IPS-18a (cell line): Measurements from ENCODE around the gene NPY5R.

ENCODE experiments used
- H3K27ac ChIP-seq: one replicate; pipeline ENCODE4 v1.5.1; 2013; ENCODE audit warnings: low read length
- H3K27me3 ChIP-seq: one replicate; pipeline ENCODE4 v1.6.1; 2013; ENCODE audit warnings: mild to moderate bottlenecking, low read length; ENCODE audit not compliant: control insufficient read depth, insufficient read depth
- H3K36me3 ChIP-seq: one replicate; pipeline ENCODE4 v1.6.1; 2013; ENCODE audit warnings: low read depth, low read length; ENCODE audit not compliant: control insufficient read depth
- H3K4me1 ChIP-seq: one replicate; pipeline ENCODE4 v1.6.1; 2013; ENCODE audit warnings: low read depth, low read length; ENCODE audit not compliant: control insufficient read depth
- H3K4me3 ChIP-seq: one replicate; pipeline ENCODE4 v1.5.1; 2013; ENCODE audit warnings: low read length
- H3K9ac ChIP-seq: one replicate; pipeline ENCODE4 v1.6.1; 2013; ENCODE audit warnings: mild to moderate bottlenecking, low read length, moderate library complexity
- H3K9me3 ChIP-seq: one replicate; pipeline ENCODE4 v1.6.1; 2013; ENCODE audit warnings: low read depth, low read length; ENCODE audit not compliant: control insufficient read depth

The NPY5R gene

DNA sequence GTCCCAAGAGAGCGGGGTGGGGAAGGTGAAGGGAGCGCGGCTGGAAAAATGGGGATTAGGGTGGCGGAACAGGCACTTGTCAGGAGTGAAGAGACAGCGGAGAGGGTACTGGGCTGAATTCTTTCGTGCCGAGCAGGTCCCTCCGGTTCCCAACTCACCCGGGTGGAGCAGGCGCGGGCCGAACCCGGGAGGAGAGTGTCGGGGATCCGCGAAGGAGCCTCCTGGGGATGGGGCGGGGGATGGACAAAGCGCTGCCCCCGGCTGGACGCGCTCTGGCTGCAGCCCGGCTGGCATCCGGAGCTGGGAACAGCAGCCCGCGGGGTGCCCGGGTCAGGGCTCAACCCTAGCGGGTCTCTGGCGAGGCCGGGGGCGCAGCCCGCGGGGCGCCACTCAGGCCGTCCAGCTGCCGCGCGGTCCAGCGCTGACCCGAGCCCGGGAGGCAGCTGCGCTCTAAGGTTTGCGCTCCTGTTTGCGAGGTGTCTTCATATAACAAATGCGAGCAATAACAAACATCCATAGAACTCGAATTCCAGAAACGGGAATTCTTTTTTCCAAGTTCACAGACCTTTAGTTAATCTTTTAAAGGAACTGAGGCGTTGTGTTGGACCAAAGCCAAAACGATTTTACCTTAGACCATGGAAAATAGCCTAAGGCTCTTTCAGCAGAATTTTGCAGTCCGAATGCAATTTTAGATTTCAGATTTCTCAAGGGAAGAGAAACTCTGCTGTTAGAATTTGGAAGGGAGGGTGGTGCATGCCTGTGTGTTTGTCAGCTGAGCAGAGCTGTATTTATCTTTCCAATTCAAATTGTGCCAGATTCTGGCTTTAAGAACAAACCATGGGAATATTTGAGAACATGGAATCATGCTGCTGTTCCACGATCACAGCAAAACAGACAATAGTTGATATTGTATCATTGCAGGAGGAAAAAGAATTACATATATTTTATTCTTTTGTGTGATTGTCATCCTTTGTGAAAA lies 744 bp downstream of the NPY5R start:
- Histone ChIP-seq H3K9ac (peak overlapping the region; percentile 31), H3K27me3 (peaks cover 34% of the 10 kb centered on the region), H3K4me1 (peaks cover 3% of the 10 kb centered on the region), H3K36me3 (no peaks in the 10 kb centered on the region), H3K27ac (no peak overlapping the region), H3K4me3 (peak overlapping the region; percentile 68), H3K9me3 (no peaks in the 10 kb centered on the region)

DNA sequence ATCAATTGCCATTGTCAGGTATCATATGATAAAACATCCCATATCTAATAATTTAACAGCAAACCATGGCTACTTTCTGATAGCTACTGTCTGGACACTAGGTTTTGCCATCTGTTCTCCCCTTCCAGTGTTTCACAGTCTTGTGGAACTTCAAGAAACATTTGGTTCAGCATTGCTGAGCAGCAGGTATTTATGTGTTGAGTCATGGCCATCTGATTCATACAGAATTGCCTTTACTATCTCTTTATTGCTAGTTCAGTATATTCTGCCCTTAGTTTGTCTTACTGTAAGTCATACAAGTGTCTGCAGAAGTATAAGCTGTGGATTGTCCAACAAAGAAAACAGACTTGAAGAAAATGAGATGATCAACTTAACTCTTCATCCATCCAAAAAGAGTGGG lies 7.0 kb downstream of the NPY5R start:
- Histone ChIP-seq H3K27me3 (no peaks in the 10 kb centered on the region), H3K9me3 (no peaks in the 10 kb centered on the region), H3K4me3 (no peak overlapping the region), H3K4me1 (no peaks in the 10 kb centered on the region), H3K27ac (no peak overlapping the region), H3K9ac (no peak overlapping the region), H3K36me3 (no peaks in the 10 kb centered on the region)

DNA sequence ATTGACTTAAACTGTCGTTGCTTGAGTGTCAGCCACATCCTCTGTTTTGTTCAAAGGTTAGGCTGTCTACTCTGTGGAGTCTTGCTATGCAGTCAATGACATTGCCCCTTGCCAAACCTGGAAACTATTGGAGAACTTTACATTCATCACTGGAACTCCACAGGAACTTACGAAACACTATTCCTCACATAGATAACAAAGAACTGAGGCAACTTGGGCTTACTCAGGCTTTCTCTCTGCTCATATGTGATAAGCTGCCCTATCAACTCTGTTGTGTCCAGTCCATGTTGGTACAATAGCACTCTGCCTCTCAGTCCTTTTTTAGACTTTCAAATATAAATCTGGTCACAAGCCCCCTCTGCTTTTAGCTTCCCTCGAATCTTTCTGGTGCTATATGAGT lies 9.4 kb downstream of the NPY5R start:
- no peaks in the 10 kb centered on the region for H3K27me3 ChIP-seq

DNA sequence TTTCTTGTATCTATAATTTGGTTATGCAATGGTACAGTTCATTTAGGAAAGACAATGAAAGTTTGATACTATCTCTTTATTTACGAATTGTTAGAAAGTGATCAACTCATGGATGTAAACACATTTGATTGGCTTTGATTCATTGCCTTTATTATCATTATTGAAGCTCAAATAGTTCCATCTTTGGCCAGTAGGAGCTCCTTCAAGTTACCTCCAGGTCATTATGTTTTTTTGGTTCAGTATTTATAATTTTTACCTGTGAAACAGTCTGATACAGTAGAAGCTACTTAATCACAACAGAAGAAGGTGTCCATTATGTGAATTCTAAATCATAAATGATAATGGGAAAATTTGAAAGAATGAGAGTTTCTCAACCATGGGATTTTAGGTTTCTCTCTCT lies 12.4 kb downstream of the NPY5R start:
- Histone ChIP-seq H3K27me3 (no peaks in the 10 kb centered on the region), H3K4me1 (no peaks in the 10 kb centered on the region), H3K9me3 (no peaks in the 10 kb centered on the region), H3K9ac (no peak overlapping the region), H3K36me3 (no peaks in the 10 kb centered on the region), H3K4me3 (no peak overlapping the region), H3K27ac (no peak overlapping the region)

More for the DNA sequence above, 9.4 kb downstream of the NPY5R start:
- Histone ChIP-seq H3K4me1 (no peaks in the 10 kb centered on the region), H3K9ac (no peak overlapping the region), H3K4me3 (no peak overlapping the region), H3K9me3 (no peaks in the 10 kb centered on the region), H3K36me3 (no peaks in the 10 kb centered on the region), H3K27ac (no peak overlapping the region)

GRCh38 chr4:163367651-163368050 lies 24.0 kb downstream of the NPY5R start:
- Histone ChIP-seq H3K9ac (no peak overlapping the region), H3K4me3 (no peak overlapping the region), H3K27ac (no peak overlapping the region), H3K9me3 (no peaks in the 10 kb centered on the region), H3K36me3 (no peaks in the 10 kb centered on the region), H3K4me1 (no peaks in the 10 kb centered on the region), H3K27me3 (no peaks in the 10 kb centered on the region)

GRCh38 chr4:163372029-163372428 lies 28.3 kb downstream of the NPY5R start:
- no peaks in the 10 kb centered on the region for H3K27me3 ChIP-seq
- H3K4me1 ChIP-seq, result no peaks in the 10 kb centered on the region
- H3K9ac ChIP-seq, result no peak overlapping the region
- no peak overlapping the region for H3K27ac ChIP-seq
- H3K36me3 ChIP-seq, result no peaks in the 10 kb centered on the region
- no peak overlapping the region for H3K4me3 ChIP-seq
- no peaks in the 10 kb centered on the region for H3K9me3 ChIP-seq

- Histone ChIP-seq H3K36me3 (no peaks in the 10 kb centered on the region), H3K9ac (no peak overlapping the region), H3K9me3 (no peaks in the 10 kb centered on the region), H3K4me3 (no peak overlapping the region), H3K27me3 (no peaks in the 10 kb centered on the region), H3K4me1 (no peaks in the 10 kb centered on the region), H3K27ac (no peak overlapping the region)
Measured at GRCh38 chr4:163378661-163379060, 35.0 kb downstream of the NPY5R start.

- no peak overlapping the region for H3K9ac ChIP-seq
- H3K4me1 ChIP-seq, result no peaks in the 10 kb centered on the region
- H3K27ac ChIP-seq, result no peak overlapping the region
- H3K27me3 ChIP-seq, result no peaks in the 10 kb centered on the region
- H3K9me3 ChIP-seq, result no peaks in the 10 kb centered on the region
- no peaks in the 10 kb centered on the region for H3K36me3 ChIP-seq
- no peak overlapping the region for H3K4me3 ChIP-seq
Measured at GRCh38 chr4:163380703-163381102, 37.0 kb downstream of the NPY5R start.

- no peaks in the 10 kb centered on the region for H3K27me3 ChIP-seq
- no peak overlapping the region for H3K27ac ChIP-seq
- no peaks in the 10 kb centered on the region for H3K9me3 ChIP-seq
- no peak overlapping the region for H3K4me3 ChIP-seq
- no peak overlapping the region for H3K9ac ChIP-seq
- H3K4me1 ChIP-seq, result no peaks in the 10 kb centered on the region
- no peaks in the 10 kb centered on the region for H3K36me3 ChIP-seq
Measured at GRCh38 chr4:163382178-163382869, 38.6 kb downstream of the NPY5R start.

DNA sequence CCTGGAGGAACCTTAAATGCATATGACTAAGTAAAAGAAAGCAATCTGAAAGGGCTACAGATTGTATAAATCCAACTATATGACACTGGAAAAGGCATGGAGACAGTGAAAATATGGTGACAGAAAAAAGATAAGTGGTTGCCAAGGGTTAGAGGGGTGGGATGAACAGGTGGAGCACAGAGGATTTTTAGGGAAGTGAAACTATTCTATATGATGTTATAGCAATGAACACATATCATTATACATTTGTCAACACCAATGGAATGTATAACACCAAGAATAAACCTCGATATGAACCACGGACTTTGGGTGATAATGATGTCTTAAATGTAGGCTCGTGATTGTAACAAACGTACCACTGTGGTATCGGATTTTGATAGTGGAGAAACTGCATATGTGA lies 40.7 kb downstream of the NPY5R start:
- Histone ChIP-seq H3K4me1 (no peaks in the 10 kb centered on the region), H3K9me3 (no peaks in the 10 kb centered on the region), H3K36me3 (no peaks in the 10 kb centered on the region), H3K27me3 (no peaks in the 10 kb centered on the region), H3K4me3 (no peak overlapping the region), H3K27ac (no peak overlapping the region), H3K9ac (no peak overlapping the region)

- Histone ChIP-seq H3K4me1 (no peaks in the 10 kb centered on the region), H3K27ac (no peak overlapping the region), H3K9ac (no peak overlapping the region), H3K4me3 (no peak overlapping the region), H3K9me3 (no peaks in the 10 kb centered on the region), H3K27me3 (no peaks in the 10 kb centered on the region), H3K36me3 (no peaks in the 10 kb centered on the region)
Measured at GRCh38 chr4:163384926-163385325, 41.2 kb downstream of the NPY5R start.
